Activated CD4-positive, CD25-positive, alpha-beta regulatory T cell treated with anti-CD3 and anti-CD28 coated beads, Interleukin-2, amount 50 U/mL, for 16 hours (primary cell): ENCODE data around the gene FBF1.

ENCODE experiments used
- DNase-seq: peaks from one replicate; pipeline ENCODE4 v3.0.0-alpha.2; 2020; ENCODE audit warnings: low read depth, low spot score

FBF1 gene

GRCh38 chr17:75959051-75959838, 18.4 kb upstream of the FBF1 start:
- no peak for DNase-seq

DNA sequence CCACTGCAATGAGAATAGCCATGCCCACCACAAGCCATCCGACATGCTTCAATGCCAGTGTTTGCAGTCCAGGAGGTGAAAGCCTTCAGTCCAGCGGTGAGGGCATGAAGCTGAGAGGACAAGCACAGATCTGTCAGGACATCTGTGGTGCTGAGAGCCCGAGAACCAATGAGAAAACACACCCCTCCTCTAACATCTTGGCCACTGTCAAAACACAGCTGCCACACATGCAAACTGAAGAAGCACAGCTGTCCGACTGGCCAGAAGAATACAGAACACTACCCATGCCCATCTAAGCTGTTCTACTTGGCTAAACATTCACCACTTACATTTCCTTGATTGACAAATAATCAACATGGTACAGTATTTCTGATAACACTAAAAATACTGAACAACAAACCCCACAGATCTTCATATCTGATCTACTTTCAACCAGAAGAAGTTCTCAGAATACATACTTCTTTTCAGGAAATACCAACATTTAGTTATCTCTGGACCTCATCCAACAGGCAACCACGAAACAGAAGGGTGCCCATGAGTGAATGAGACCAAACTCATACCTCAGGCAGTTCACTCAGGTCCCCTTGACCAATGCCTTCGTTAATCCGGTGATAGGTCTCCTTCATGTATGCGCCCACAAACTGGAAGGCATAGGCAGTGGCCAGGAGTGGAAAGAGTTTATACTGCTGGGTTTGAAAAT, 10.2 kb upstream of the FBF1 start:
- no peak for DNase-seq

DNA sequence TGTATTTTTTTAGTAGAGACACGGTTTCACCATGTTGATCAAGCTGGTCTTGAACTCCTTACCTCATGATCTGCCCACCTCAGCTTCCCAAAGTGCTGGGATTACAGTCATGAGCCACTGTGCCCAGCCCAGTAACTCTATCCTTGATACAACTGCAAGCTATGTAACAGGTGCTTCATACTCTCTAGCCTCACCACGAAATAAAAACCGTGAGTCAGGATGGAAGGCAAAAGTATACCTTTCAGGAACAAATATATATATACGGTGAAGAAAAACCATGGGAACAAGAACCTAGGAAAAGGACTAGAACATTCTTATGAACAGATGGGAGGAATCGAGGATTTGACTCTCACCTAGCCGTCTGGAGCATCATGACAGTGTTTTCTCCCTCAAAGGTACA, 9.6 kb upstream of the FBF1 start:
- no peak for DNase-seq

GRCh38 chr17:75945211-75945610, 4.4 kb upstream of the FBF1 start:
- no peak for DNase-seq

DNA sequence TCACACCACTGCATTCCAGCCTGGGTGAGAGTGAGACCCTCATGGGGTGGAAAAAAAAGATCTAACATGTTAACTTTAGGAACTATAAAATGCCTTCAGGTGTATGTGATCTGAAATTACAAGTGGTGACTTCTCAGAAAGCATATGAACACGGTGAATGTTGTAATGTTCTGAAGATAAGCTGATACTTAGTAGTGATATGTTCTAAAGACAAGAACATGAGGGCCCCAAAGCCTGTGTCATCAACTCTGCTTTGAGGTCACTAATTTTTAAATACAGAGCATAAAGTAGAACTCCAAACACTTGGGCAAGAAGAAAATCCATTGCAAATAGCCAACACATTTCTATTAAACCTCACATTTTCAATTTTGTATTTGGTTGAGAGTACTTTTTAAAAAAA, 2.6 kb upstream of the FBF1 start:
- DNase-seq: no peak

DNA sequence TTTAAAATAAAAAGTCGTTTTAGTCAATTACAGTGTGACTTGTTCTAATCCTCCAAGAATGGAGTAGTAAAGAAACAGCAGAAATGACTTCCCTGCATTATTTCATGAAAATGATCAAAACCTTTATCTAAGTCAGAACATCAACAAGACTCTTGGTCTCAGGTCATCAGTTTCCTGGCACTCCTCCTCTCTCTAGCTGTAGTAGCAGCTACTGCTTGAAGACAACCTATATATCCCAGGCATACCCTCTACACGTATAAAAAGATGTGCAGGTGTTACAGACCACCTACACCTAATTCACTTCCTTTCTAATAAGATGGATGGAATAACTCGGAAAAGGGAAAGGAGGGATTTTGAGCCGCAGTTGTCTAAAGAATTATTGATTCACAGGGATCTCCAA, 1.6 kb upstream of the FBF1 start:
- DNase-seq: no peak

- no peak for DNase-seq
Observed at GRCh38 chr17:75941442-75941819, 589 bp upstream of the FBF1 start.

GRCh38 chr17:75937652-75938051, 3.2 kb downstream of the FBF1 start:
- no peak for DNase-seq

DNA sequence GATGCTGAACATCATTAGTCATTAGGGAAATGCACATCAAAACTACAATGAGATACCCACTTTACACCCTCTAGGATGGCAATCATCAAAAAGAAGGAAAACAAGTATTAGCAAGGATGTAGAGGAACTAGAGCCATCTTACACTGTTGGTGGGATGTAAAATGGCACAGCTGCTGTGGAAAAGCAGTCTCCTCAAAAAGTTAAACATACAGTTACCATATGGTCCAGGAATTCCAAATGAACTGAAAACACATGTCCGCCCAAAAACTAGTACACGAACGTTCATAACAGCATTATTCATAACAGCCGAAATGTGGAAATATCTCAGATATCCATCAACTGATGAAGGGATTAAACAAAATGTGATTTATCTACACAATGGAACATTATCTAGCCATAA, 7.0 kb downstream of the FBF1 start:
- DNase-seq: no peak

GRCh38 chr17:75932852-75933251, 8.0 kb downstream of the FBF1 start:
- no peak for DNase-seq

DNA sequence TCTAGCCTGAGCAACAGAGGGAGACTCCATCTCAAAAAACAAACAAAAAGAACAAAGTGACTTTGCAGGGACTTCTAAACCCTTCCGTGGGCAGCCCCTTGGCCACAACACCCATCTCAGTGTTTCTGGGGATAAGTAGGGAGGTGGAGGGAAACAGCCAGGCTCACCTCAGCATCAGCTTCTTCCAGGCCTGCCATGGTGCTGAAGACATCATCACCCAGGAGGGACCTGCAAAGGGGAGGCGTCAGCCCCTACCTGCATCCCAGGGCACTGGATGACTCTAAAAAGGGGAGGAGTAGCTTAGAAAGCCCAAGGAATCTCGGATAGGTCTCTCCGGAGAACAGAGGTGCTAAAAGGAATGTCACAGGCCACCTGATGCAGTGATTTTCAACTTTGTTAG, 9.8 kb downstream of the FBF1 start:
- no peak for DNase-seq

GRCh38 chr17:75927286-75927922, 13.4 kb downstream of the FBF1 start:
- no peak for DNase-seq

DNA sequence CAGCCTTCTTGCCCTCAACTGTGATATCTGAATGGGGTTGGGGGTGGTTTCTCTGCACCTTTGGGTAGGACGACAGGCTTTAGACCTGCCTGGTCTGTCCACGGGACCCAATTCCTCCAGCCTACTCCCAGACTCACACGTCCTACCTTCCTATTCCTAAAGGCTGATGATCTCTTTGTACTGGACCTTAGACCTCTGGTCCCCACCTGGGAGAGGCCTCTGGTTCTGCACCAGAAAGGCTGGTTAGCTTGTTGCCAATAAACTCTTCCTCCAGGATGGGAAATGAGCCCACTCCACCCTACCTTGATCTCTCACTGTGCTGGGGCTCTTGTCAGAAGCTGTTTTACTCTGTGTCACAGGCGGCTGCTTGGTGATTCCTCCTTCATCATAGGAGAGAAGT, 14.4 kb downstream of the FBF1 start:
- no peak for DNase-seq

GRCh38 chr17:75925912-75926311, 14.9 kb downstream of the FBF1 start:
- no peak for DNase-seq

- DNase-seq: no peak
Observed at GRCh38 chr17:75925103-75925502, 15.7 kb downstream of the FBF1 start.

GRCh38 chr17:75922963-75923874, 17.6 kb downstream of the FBF1 start:
- DNase-seq: no peak

DNA sequence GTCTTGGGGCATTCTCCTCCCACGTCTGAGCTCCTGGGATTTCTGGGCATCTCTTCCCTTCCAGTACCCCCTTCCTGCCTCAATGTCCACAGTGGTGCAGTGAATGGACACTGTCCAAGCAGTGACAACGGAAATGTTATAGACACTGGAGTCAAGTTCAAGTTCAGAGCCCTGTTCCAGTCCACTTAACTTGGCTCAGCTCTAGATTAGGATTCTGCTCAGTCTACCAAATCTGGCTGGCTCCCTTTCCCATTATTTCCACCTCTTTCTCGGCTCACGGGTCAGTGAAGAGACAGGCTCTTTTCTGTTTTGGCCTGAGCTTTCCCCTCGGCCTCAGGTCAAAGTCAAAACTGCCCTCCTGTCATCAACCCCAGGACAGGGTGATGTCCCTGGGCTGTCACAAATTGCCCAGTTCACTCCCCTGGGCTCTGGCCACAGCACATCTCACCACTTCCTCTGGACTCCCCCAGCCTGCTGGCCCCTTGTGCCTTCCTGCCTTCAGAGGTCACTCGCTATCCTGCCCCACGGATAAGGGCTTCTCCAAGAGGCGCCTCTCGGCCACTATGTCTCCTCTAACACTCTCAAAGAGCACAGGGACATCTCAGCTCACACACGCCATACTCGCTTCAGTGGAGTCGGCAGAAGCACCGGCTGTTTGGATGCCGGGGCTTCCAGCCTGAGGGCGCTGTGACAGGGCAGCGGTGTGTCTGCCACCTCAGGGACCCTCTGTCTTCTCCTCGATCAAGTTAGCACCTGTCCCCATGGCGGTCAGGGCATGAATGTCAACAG, 18.5 kb downstream of the FBF1 start:
- DNase-seq: no peak

GRCh38 chr17:75921596-75921995, 19.2 kb downstream of the FBF1 start:
- no peak for DNase-seq

DNA sequence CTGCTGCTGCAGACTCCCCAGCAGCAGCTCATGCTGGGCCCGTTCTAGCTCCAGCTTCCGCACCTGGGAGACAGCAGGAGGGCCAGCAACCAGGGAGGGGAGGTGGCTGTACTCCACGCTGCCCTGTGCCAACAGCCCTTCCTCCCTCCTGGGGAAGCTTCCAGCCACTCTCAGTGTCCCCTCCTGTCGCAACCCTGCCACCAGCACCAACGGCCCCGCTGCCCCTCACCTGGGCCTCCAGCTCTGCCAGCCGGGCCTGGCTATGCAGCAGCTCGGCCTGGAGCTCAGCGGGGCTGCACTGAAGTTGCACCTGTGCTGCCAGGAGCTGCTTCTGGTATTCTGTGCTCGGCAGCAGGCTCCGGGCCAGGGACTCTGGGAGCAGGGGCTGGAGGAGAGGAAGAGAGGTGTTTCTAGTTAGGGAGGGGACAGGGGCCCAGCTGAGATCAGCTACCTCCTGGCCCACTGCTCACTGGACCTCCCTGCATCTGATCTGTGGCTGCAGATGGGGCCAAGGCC, 20.7 kb downstream of the FBF1 start:
- DNase-seq: no peak

GRCh38 chr17:75919611-75920010, 21.2 kb downstream of the FBF1 start:
- DNase-seq: no peak

DNA sequence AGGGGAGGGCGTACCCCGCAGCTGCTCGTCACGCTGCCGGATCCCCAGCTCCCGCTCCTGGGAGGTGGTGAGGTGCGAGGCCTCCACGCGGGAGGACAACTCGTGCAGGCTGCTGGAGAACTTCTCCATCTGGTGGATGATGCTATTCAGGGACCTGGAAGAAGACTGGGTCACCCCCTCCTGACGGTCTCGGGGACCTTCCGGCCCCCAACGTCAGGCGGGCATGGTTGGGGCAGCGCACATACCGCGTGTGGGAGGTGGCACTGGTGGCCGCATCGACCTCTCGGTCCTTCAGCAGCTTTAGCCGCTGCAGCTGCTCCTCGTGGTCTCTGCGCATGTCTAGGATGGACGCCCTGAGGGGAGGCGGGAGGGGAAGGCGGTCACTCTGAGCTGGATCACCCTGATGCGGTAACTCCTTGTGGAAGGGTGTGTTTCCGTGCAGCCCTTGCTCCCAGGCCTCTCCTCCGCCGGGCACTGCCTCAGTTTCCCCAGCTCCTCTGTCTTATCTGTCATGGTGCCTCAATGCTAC, 22.9 kb downstream of the FBF1 start:
- no peak for DNase-seq
